WTC11 (cell line): ENCODE data around the gene GH2. TPM values are rescaled to one million over a fixed set of nuclear protein-coding genes. Genes with fewer than 3 reads are reported as not detected.
A peak's percentile ranks its signal among the peaks of the same experiment; 100 is the strongest.
"Not testable (repeated sequence)": the region's sequence is repeated elsewhere in the genome, so short reads cannot be mapped to it uniquely, and the experiment has no call there.

ENCODE experiments used
- ATAC-seq: fragments of 200-7000 bp; cut with Tn5 transposase; 2 replicates; pipeline ENCODE4 v1.10.0; 2021; ENCODE audit warnings: mild to moderate bottlenecking, moderate library complexity
- CTCF ChIA-PET: fragments of 300-600 bp; sonication (Branson Sonifier 250); formaldehyde crosslinking; loops from one replicate; lab custom pipeline; 2021; ENCODE audit warnings: antibody characterized with exemption; lab: Charles Lee
- POLR2A ChIA-PET: fragments of 350-600 bp; sonication (Branson Sonifier 250); formaldehyde crosslinking; loops from one replicate; lab custom pipeline; 2021; ENCODE audit warnings: antibody characterized with exemption; lab: Charles Lee
- DNase-seq: peaks from one replicate; pipeline ENCODE4 v3.0.0; 2021; ENCODE audit warnings: low spot score
- H3K27ac Mint-ChIP-seq: 2 replicates; pipeline ENCODE4 v1.8.0; 2021; ENCODE audit warnings: mixed read lengths
- H3K27me3 Mint-ChIP-seq: 2 replicates; pipeline ENCODE4 v1.8.0; 2021; ENCODE audit warnings: low read depth, mild to moderate bottlenecking, moderate library complexity, mixed read lengths
- H3K36me3 Mint-ChIP-seq: 2 replicates; pipeline ENCODE4 v1.8.0; 2021; ENCODE audit warnings: mixed read lengths
- H3K4me1 Mint-ChIP-seq: 2 replicates; pipeline ENCODE4 v1.8.0; 2022; ENCODE audit warnings: mixed read lengths
- H3K4me3 Mint-ChIP-seq: 2 replicates; pipeline ENCODE4 v1.8.0; 2021; ENCODE audit warnings: mild to moderate bottlenecking, moderate library complexity, mixed read lengths
- H3K9me3 Mint-ChIP-seq: 2 replicates; pipeline ENCODE4 v1.8.0; 2021; ENCODE audit warnings: mixed read lengths
- CTCF ChIP-seq: fragments of 200-600 bp; IDR thresholded peaks from 2 replicates; pipeline ENCODE4 v1.8.0; 2022; ENCODE audit warnings: antibody characterized with exemption
- GABPB1 ChIP-seq: sonication (generic); formaldehyde crosslinking; IDR thresholded peaks from 2 replicates; pipeline ENCODE4 v1.8.1; 2023; ENCODE audit warnings: mild to moderate bottlenecking, missing genetic modification reagents
- PRDM15 ChIP-seq: sonication (generic); formaldehyde crosslinking; IDR thresholded peaks from 2 replicates; pipeline ENCODE4 v1.8.0; 2022; ENCODE audit warnings: missing genetic modification reagents
- SP1 ChIP-seq: sonication (generic); formaldehyde crosslinking; conservative IDR thresholded peaks from 2 replicates; pipeline ENCODE4 v1.8.1; 2022; ENCODE audit warnings: missing genetic modification reagents
- TEAD4 ChIP-seq: sonication (generic); formaldehyde crosslinking; IDR thresholded peaks from 2 replicates; pipeline ENCODE4 v1.8.0; 2022; ENCODE audit warnings: mild to moderate bottlenecking, missing genetic modification reagents
- ZNF532 ChIP-seq: fragments of 250-450 bp; sonication (Bioruptor Pico); IDR thresholded peaks from 2 replicates; pipeline ENCODE4 v1.9.0; 2021; ENCODE audit warnings: mild to moderate bottlenecking, borderline replicate concordance
- ZNF671 ChIP-seq: fragments of 250-450 bp; sonication (Bioruptor Pico); IDR thresholded peaks from 2 replicates; pipeline ENCODE4 v1.8.0; 2021; ENCODE audit warnings: mild to moderate bottlenecking
- total RNA-seq: library from RNA; stranded (reverse); gene quantifications from 3 replicates; pipeline ENCODE4 v1.2.3, GENCODE V29; 2021

Gene GH2
- total RNA-seq, 1 experiment from 2014 or later: 0.35 TPM

- peaks cover 16% of the 10 kb centered on the region for H3K4me1 Mint-ChIP-seq
- H3K27me3 Mint-ChIP-seq, H3K36me3 Mint-ChIP-seq: not testable (repeated sequence)
- CTCF ChIA-PET: interaction anchor here (0.6 to 4.5 kb wide), 40 partner anchors 9 to 362 kb away, joined by 3 to 170 read pairs (median 15); partner anchors contain the start of genes CD79B, CSH2, CSHL1 and ERN1
- peak; percentile 79 for TF ChIP-seq GABPB1 (CRISPR knock-in tag)
- TF ChIP-seq, all 79 proteins: peak for 1; not testable (repeated sequence) for 78
- DNase-seq, H3K4me3 Mint-ChIP-seq, H3K9me3 Mint-ChIP-seq, H3K27ac Mint-ChIP-seq, ATAC-seq: not testable (repeated sequence)
- POLR2A ChIA-PET: interaction anchor here (0.7 to 1.6 kb wide), 3 partner anchors 11 to 258 kb away, joined by 3 to 9 read pairs (median 8); no protein-coding TSS in a partner anchor
These were observed 38.3 kb upstream of the GH2 start for GRCh38 chr17:63920050-63920449.

- Mint-ChIP-seq H3K27ac (no peak overlapping the region), H3K4me1 (peaks cover 16% of the 10 kb centered on the region), H3K4me3 (peak overlapping the region; percentile 46; the same call in 1 of the 2 replicates), H3K36me3 (no peaks in the 10 kb centered on the region), H3K27me3 (peaks cover 3% of the 10 kb centered on the region; the same call in 1 of the 2 replicates), H3K9me3 (no peaks in the 10 kb centered on the region)
- ChIA-PET POLR2A (interaction anchor here (0.6 to 1.6 kb wide), 4 partner anchors 11 to 225 kb away, joined by 3 to 9 read pairs (median 4); no protein-coding TSS in a partner anchor), CTCF (interaction anchor here (0.6 to 4.5 kb wide), 49 partner anchors 8 to 363 kb away, joined by 3 to 170 read pairs (median 10); partner anchors contain the start of genes CD79B, CSH2, CSHL1 and ERN1)
- ATAC-seq: peak; percentile 95
- peak; percentile 81 for DNase-seq
- TF ChIP-seq CTCF: peak; percentile 97
- TF ChIP-seq ZNF671 (CRISPR knock-in tag): no peak
These were observed 37.6 kb upstream of the GH2 start for GRCh38 chr17:63919311-63919723.

- ATAC-seq, H3K36me3 Mint-ChIP-seq, DNase-seq, H3K9me3 Mint-ChIP-seq, H3K27ac Mint-ChIP-seq, H3K27me3 Mint-ChIP-seq: not testable (repeated sequence)
- POLR2A ChIA-PET: interaction anchor here (0.6 to 1.4 kb wide), 4 partner anchors 28 to 224 kb away, joined by 3 to 9 read pairs (median 4); no protein-coding TSS in a partner anchor
- Mint-ChIP-seq H3K4me3 (peak within 1 kb of the TSS; percentile 46), H3K4me1 (peaks cover 16% of the 10 kb centered on the region)
- CTCF ChIA-PET: interaction anchor here (0.6 to 4.5 kb wide), 47 partner anchors 8 to 356 kb away, joined by 3 to 170 read pairs (median 12); partner anchors contain the start of genes CD79B, CSH2, CSHL1 and ERN1
These were observed 37.1 kb upstream of the GH2 start, which contains the start of gene GH1 for GRCh38 chr17:63918789-63919305. TSS of gene GH1 (minus strand) at chr17:63918839. CDS start at chr17:63918776, 63 bp downstream.

GRCh38 chr17:63918305-63918704, 36.6 kb upstream of the GH2 start:
- H3K36me3 Mint-ChIP-seq: no peaks in the 10 kb centered on the region
- H3K4me3 Mint-ChIP-seq: peak overlapping the region; percentile 46
- TF ChIP-seq TEAD4 (CRISPR knock-in tag): no peak
- peak; percentile 95 for TF ChIP-seq PRDM15 (CRISPR knock-in tag)
- peaks cover 16% of the 10 kb centered on the region for H3K4me1 Mint-ChIP-seq
- H3K27me3 Mint-ChIP-seq: peaks cover 3% of the 10 kb centered on the region; the same call in 1 of the 2 replicates
- CTCF ChIA-PET: interaction anchor here (0.6 to 4.5 kb wide), 39 partner anchors 7 to 227 kb away, joined by 3 to 170 read pairs (median 16); partner anchors contain the start of genes CD79B, CSH2, CSHL1 and ERN1
- ATAC-seq: peak; percentile 56
- POLR2A ChIA-PET: interaction anchor here (1.3 to 1.4 kb wide), 2 partner anchors 28 to 33 kb away, joined by 3 to 4 read pairs; no protein-coding TSS in a partner anchor
- peak; percentile 61 for DNase-seq
- no peak overlapping the region for H3K27ac Mint-ChIP-seq
- no peaks in the 10 kb centered on the region for H3K9me3 Mint-ChIP-seq

- ChIA-PET POLR2A (interaction anchor here (1.3 kb wide), 1 partner anchor 29 kb away, joined by 4 read pairs; no protein-coding TSS in a partner anchor), CTCF (interaction anchor here (0.6 to 4.5 kb wide), 29 partner anchors 7 to 216 kb away, joined by 3 to 170 read pairs (median 22); partner anchors contain the start of genes CD79B, CSH2, CSHL1 and GH2)
- DNase-seq (no peak), ATAC-seq (no peak)
- Mint-ChIP-seq H3K36me3 (no peaks in the 10 kb centered on the region), H3K27ac (no peak overlapping the region), H3K4me1 (peaks cover 16% of the 10 kb centered on the region), H3K4me3 (no peak overlapping the region; the same call in 1 of the 2 replicates), H3K9me3 (no peaks in the 10 kb centered on the region), H3K27me3 (peaks cover 3% of the 10 kb centered on the region; the same call in 1 of the 2 replicates)
- TF ChIP-seq SP1 (CRISPR knock-in tag) (no peak), TEAD4 (CRISPR knock-in tag) (no peak), ZNF532 (CRISPR knock-in tag) (no peak), PRDM15 (CRISPR knock-in tag) (no peak)
These were observed 35.9 kb upstream of the GH2 start for GRCh38 chr17:63917646-63918045.
